ENCODE data around the gene OTOP2. TPM values are rescaled to one million over a fixed set of nuclear protein-coding genes. Genes with fewer than 3 reads are reported as not detected.

The OTOP2 gene
- total and polyA plus RNA-seq, 9 of the 15 experiments (the other 6 are each of a cell fraction or from before 2014, with no cell fraction given) = 0.04 to 0.36 (median 0.14) TPM; not detected in 1

DNA sequence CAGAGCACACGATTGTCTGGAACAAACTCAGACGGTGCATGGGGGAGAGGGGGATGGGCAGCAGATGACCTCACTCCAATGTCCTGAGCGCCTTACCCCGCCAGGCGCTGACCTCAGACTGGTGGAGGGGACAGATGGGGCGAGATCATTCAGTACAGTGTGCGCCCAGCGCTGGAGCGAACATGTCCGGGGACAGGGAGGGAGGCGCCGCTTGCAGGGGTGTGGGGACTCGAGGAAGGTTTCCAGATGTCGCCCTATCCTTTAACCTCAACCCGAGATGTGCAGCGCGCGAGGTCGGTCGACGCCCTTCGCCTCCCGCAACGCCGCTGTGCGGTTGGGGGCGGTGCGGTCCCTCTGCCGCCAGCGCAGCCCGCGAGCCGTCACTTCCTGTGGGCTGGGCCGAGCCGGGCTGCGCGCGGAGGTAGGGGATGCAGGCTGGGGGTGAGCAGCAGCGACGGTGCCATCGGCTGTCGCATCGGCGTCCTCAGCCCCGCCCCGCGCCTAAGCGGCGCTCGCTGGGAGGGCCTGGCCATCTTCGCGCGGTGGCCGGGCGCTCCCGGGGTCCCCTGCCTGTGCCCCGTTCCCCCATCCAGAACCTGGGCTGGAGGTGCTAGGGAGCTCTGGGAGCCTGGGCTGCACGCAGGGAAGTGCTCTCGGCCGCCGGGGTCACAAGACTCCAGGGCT, 58.0 kb downstream of the OTOP2 start (continued):
- TF ChIP-seq, protein P1, sequence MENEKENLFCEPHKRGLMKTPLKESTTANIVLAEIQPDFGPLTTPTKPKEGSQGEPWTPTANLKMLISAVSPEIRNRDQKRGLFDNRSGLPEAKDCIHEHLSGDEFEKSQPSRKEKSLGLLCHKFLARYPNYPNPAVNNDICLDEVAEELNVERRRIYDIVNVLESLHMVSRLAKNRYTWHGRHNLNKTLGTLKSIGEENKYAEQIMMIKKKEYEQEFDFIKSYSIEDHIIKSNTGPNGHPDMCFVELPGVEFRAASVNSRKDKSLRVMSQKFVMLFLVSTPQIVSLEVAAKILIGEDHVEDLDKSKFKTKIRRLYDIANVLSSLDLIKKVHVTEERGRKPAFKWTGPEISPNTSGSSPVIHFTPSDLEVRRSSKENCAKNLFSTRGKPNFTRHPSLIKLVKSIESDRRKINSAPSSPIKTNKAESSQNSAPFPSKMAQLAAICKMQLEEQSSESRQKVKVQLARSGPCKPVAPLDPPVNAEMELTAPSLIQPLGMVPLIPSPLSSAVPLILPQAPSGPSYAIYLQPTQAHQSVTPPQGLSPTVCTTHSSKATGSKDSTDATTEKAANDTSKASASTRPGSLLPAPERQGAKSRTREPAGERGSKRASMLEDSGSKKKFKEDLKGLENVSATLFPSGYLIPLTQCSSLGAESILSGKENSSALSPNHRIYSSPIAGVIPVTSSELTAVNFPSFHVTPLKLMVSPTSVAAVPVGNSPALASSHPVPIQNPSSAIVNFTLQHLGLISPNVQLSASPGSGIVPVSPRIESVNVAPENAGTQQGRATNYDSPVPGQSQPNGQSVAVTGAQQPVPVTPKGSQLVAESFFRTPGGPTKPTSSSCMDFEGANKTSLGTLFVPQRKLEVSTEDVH (IDR thresholded peaks at IDR 0.05; ENCODE audit: low read depth, partially characterized antibody) = peak; percentile 60
- TF ChIP-seq ZFP36 (IDR thresholded peaks at IDR 0.05; ENCODE audit: low read depth, low read length, partially characterized antibody) (peak; percentile 8), PHF21A (IDR thresholded peaks at IDR 0.05; ENCODE audit: borderline replicate concordance, low read depth) (peak; percentile 92; the same call in 1 of the 2 replicates), ZNF57 (CRISPR knock-in tag; IDR thresholded peaks at IDR 0.05) (no peak), MEIS2 (IDR thresholded peaks at IDR 0.05; ENCODE audit: partially characterized antibody) (peak; percentile 6), MYBL2 (IDR thresholded peaks at IDR 0.05; ENCODE audit: low read depth) (no peak), MYBL2 (CRISPR knock-in tag; IDR thresholded peaks at IDR 0.05; ENCODE audit: borderline replicate concordance) (no peak), HEY1 (CRISPR knock-in tag; IDR thresholded peaks at IDR 0.05; ENCODE audit: borderline replicate concordance) (no peak), ZNF780A (CRISPR knock-in tag; IDR thresholded peaks at IDR 0.05) (no peak), MXI1 (IDR thresholded peaks at IDR 0.05; ENCODE audit: low read depth, low read length) (0 out of 2 replicates have a peak, but pooled peaks have one; percentile 12), NRF1 (conservative IDR thresholded peaks at IDR 0.05 in 1 of 2, IDR thresholded peaks at IDR 0.05 in 1 of 2) (peak; percentile 89 to 91), ARNT (IDR thresholded peaks at IDR 0.05) (peak in 1 of 2 experiments; percentile 72; a peak in 1 of 4 replicates), ZBTB8A (IDR thresholded peaks at IDR 0.05; ENCODE audit: partially characterized antibody) (no peak), TAF9B (IDR thresholded peaks at IDR 0.05; ENCODE audit: partially characterized antibody) (peak; percentile 57), ZNF175 (CRISPR knock-in tag; IDR thresholded peaks at IDR 0.05; ENCODE audit: low read depth) (no peak)
- TF ChIP-seq, protein P2, sequence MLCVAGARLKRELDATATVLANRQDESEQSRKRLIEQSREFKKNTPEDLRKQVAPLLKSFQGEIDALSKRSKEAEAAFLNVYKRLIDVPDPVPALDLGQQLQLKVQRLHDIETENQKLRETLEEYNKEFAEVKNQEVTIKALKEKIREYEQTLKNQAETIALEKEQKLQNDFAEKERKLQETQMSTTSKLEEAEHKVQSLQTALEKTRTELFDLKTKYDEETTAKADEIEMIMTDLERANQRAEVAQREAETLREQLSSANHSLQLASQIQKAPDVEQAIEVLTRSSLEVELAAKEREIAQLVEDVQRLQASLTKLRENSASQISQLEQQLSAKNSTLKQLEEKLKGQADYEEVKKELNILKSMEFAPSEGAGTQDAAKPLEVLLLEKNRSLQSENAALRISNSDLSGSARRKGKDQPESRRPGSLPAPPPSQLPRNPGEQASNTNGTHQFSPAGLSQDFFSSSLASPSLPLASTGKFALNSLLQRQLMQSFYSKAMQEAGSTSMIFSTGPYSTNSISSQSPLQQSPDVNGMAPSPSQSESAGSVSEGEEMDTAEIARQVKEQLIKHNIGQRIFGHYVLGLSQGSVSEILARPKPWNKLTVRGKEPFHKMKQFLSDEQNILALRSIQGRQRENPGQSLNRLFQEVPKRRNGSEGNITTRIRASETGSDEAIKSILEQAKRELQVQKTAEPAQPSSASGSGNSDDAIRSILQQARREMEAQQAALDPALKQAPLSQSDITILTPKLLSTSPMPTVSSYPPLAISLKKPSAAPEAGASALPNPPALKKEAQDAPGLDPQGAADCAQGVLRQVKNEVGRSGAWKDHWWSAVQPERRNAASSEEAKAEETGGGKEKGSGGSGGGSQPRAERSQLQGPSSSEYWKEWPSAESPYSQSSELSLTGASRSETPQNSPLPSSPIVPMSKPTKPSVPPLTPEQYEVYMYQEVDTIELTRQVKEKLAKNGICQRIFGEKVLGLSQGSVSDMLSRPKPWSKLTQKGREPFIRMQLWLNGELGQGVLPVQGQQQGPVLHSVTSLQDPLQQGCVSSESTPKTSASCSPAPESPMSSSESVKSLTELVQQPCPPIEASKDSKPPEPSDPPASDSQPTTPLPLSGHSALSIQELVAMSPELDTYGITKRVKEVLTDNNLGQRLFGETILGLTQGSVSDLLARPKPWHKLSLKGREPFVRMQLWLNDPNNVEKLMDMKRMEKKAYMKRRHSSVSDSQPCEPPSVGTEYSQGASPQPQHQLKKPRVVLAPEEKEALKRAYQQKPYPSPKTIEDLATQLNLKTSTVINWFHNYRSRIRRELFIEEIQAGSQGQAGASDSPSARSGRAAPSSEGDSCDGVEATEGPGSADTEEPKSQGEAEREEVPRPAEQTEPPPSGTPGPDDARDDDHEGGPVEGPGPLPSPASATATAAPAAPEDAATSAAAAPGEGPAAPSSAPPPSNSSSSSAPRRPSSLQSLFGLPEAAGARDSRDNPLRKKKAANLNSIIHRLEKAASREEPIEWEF (CRISPR knock-in tag; IDR thresholded peaks at IDR 0.05) = no peak
- TF ChIP-seq, protein P3, sequence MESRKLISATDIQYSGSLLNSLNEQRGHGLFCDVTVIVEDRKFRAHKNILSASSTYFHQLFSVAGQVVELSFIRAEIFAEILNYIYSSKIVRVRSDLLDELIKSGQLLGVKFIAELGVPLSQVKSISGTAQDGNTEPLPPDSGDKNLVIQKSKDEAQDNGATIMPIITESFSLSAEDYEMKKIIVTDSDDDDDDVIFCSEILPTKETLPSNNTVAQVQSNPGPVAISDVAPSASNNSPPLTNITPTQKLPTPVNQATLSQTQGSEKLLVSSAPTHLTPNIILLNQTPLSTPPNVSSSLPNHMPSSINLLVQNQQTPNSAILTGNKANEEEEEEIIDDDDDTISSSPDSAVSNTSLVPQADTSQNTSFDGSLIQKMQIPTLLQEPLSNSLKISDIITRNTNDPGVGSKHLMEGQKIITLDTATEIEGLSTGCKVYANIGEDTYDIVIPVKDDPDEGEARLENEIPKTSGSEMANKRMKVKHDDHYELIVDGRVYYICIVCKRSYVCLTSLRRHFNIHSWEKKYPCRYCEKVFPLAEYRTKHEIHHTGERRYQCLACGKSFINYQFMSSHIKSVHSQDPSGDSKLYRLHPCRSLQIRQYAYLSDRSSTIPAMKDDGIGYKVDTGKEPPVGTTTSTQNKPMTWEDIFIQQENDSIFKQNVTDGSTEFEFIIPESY (CRISPR knock-in tag; IDR thresholded peaks at IDR 0.05) = peak; percentile 76
